Mucosa of descending colon (tissue), 3 donors: ENCODE measurements around the gene SGSM2. TPM values are rescaled to one million over a fixed set of nuclear protein-coding genes. Genes with fewer than 3 reads are reported as not detected.

Experiments used
- ATAC-seq: fragments of 200-7000 bp; cut with Tn5 transposase; one replicate; pipeline ENCODE4 v1.9.1; 2020; ENCODE audit warnings: mild to moderate bottlenecking, moderate library complexity
- DNase-seq, 3 donors: peaks; one replicate each; pipeline ENCODE4 v3.0.0-alpha.2; 2020
- H3K36me3 ChIP-seq: fragments of 200-600 bp; one replicate; pipeline ENCODE4 v1.8.0; 2021; ENCODE audit warnings: low read depth, mild to moderate bottlenecking
- H3K4me1 ChIP-seq: fragments of 200-600 bp; one replicate; pipeline ENCODE4 v1.8.0; 2021; ENCODE audit warnings: low read depth, mild to moderate bottlenecking
- H3K4me3 ChIP-seq: fragments of 200-600 bp; one replicate; pipeline ENCODE4 v1.8.0; 2021; ENCODE audit warnings: mild to moderate bottlenecking
- H3K9me3 ChIP-seq: fragments of 200-600 bp; one replicate; pipeline ENCODE4 v1.8.0; 2021; ENCODE audit warnings: mild to moderate bottlenecking
- intact Hi-C, 2 donors: fragments of 100-400 bp; cut with DNase I in 1 of 2; cut with micrococcal nuclease in 1 of 2; formaldehyde crosslinking; loops; one replicate each; pipeline versions ENCODE4 v1.11.0 to v1.11.1; 2022; cut with DNase I, micrococcal nuclease
- total RNA-seq, 3 donors: library from RNA; stranded (reverse); fragmentation: NEBNext Ultra II Directional in 2 of 3; extraction: Animal tissue kit (Norgen Biotek cat#: 25700) in 2 of 3; gene quantifications; one replicate each; pipeline versions ENCODE4 v1.2.1 to v1.2.4, GENCODE V29; 2021 to 2023
- TF ChIP-seq, protein P1 (sequence below): fragments of 200-600 bp; IDR thresholded peaks from one replicate; pipeline ENCODE4 v1.8.0; 2022; ENCODE audit warnings: antibody characterized with exemption, mild to moderate bottlenecking
- donor health status: DM: no; HTN: no; CAD: no; lungs with moderate emphysema.
- donor health status: DM: no; HTN: no; CAD: no.
- donor health status: DM: no; HTN: yes; CAD: no.

SGSM2 gene
- total RNA-seq, 3 donors from 2014 or later, result 29.1 to 57.9 (median 30.2) TPM

DNA sequence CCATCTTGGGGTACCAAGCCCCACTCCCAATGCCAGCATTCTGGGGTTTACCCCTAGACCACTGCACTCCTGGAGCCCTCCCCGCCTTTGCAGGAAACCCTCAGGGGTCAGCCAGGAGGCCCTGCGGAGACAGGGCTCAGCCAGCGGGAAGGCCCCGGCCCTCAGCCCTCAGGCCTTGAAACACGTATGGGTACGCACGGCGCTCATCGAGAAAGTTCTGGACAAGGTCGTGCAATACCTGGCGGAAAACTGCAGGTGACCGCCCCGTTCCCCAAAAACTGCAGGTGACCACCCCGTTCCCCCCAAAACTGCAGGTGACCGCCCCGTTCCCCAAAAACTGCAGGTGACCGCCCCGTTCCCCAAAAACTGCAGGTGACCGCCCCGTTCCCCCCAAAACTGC is 24.7 kb downstream of the SGSM2 start:
- no peaks in the 10 kb centered on the region for H3K4me1 ChIP-seq
- H3K4me3 ChIP-seq, result no peak overlapping the region
- H3K9me3 ChIP-seq, result no peaks in the 10 kb centered on the region
- intact Hi-C loops, result no loop called here
- TF ChIP-seq, protein P1, sequence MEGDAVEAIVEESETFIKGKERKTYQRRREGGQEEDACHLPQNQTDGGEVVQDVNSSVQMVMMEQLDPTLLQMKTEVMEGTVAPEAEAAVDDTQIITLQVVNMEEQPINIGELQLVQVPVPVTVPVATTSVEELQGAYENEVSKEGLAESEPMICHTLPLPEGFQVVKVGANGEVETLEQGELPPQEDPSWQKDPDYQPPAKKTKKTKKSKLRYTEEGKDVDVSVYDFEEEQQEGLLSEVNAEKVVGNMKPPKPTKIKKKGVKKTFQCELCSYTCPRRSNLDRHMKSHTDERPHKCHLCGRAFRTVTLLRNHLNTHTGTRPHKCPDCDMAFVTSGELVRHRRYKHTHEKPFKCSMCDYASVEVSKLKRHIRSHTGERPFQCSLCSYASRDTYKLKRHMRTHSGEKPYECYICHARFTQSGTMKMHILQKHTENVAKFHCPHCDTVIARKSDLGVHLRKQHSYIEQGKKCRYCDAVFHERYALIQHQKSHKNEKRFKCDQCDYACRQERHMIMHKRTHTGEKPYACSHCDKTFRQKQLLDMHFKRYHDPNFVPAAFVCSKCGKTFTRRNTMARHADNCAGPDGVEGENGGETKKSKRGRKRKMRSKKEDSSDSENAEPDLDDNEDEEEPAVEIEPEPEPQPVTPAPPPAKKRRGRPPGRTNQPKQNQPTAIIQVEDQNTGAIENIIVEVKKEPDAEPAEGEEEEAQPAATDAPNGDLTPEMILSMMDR, result no peak
- no peaks in the 10 kb centered on the region for H3K36me3 ChIP-seq
- ATAC-seq (no peak), DNase-seq (no peak)

DNA sequence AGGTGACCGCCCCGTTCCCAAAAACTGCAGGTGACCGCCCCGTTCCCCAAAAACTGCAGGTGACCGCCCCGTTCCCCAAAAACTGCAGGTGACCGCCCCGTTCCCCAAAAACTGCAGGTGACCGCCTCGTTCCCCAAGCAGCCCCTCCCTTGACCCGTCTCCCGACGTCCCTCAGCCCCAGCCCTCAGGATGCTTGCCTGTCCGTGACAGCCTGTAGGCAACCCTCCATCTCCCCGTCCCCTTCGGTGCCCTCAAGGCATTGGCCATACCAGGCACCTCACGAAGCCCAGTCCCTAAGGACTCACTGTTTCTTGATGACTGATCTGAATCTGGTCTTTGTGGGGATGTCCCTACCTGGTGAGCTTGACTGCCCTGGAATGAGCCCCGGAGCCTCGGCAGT is 25.1 kb downstream of the SGSM2 start:
- H3K4me1 ChIP-seq, result no peaks in the 10 kb centered on the region
- no peaks in the 10 kb centered on the region for H3K9me3 ChIP-seq
- H3K4me3 ChIP-seq, result no peak overlapping the region
- ATAC-seq (no peak), DNase-seq (no peak)
- intact Hi-C loops, result no loop called here
- no peaks in the 10 kb centered on the region for H3K36me3 ChIP-seq
- TF ChIP-seq, protein P1, result no peak

DNA sequence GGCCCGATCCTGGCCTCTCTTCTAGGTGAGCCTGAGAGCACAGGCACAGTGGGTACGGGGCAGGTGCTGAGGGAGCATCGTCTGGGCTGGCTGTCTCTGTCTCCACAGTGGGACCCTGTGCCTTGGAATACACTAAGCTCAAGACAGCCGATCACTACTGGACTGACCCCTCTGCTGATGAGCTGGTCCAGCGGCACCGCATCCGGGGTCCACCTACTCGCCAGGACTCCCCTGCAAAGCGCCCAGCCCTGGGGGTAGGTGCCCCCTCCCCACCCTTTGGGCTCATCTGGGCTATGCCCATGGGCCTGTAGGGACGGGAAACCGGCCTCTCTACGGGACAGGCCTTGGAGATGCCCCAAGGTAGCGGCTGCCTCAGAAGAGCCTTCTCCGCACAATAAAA is 25.6 kb downstream of the SGSM2 start:
- Histone ChIP-seq H3K9me3 (no peaks in the 10 kb centered on the region), H3K4me1 (no peaks in the 10 kb centered on the region), H3K36me3 (no peaks in the 10 kb centered on the region), H3K4me3 (no peak overlapping the region)
- ATAC-seq, result no peak
- DNase-seq, result no peak
- intact Hi-C loops, result no loop called here
- TF ChIP-seq, protein P1, result no peak

DNA sequence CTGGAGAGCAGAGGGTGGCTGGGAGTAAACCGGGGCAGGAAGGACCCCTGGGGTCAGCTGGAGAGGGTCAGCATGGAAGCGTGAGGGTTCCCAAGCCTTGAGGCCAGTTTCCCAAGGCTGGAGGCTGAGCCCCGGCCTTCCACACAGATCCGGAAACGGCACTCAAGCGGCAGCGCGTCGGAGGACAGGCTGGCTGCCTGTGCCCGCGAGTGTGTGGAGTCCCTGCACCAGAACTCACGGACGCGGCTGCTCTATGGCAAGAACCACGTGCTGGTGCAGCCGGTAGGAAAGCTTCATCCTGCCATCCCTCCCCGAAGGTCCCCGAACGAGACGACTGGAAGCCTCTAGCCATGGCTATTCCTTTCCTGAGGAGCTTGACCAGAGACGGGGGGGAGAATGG is 26.0 kb downstream of the SGSM2 start:
- Histone ChIP-seq H3K4me3 (no peak overlapping the region), H3K4me1 (no peaks in the 10 kb centered on the region), H3K36me3 (no peaks in the 10 kb centered on the region), H3K9me3 (no peaks in the 10 kb centered on the region)
- intact Hi-C loops, result no loop called here
- TF ChIP-seq, protein P1, result no peak
- no peak for DNase-seq
- no peak for ATAC-seq

GRCh38 chr17:2363851-2364762 is 26.8 kb downstream of the SGSM2 start:
- ATAC-seq (no peak), DNase-seq (no peak)
- Histone ChIP-seq H3K36me3 (no peaks in the 10 kb centered on the region), H3K9me3 (no peaks in the 10 kb centered on the region), H3K4me3 (no peak overlapping the region), H3K4me1 (no peaks in the 10 kb centered on the region)
- TF ChIP-seq, protein P1, result no peak
- intact Hi-C loops, result no loop called here
